Measurements from ENCODE around the gene ANO4.

The ANO4 gene

GRCh38 chr12:100972121-100972520 is 177.5 kb downstream of the ANO4 start:
- H3K9me3 ChIP-seq (ENCODE audit: insufficient read depth, low read length), result no peaks in the 10 kb centered on the region
- H3F3A ChIP-seq (ENCODE audit: insufficient read depth), result no peaks in the 10 kb centered on the region
- no peaks in the 10 kb centered on the region for H3K9me2 ChIP-seq (replicated peaks; ENCODE audit: insufficient read depth, low read length)
- no peak for TF ChIP-seq EZH2phosphoT487 (conservative IDR thresholded peaks at IDR 0.05; ENCODE audit: low read length)
- H3K27me3 ChIP-seq (ENCODE audit: low read length), result no peaks in the 10 kb centered on the region
- no peak overlapping the region for H3K4me2 ChIP-seq (ENCODE audit: low read depth, low read length, poor library complexity, severe bottlenecking)
- no peak overlapping the region for H3K9ac ChIP-seq (ENCODE audit: low read length)
- no peak overlapping the region for H3K4me3 ChIP-seq (ENCODE audit: insufficient read depth, low read length, poor library complexity, severe bottlenecking)
- H3K27ac ChIP-seq (ENCODE audit: low read depth, low read length), result no peak overlapping the region
- no peaks in the 10 kb centered on the region for H3K36me3 ChIP-seq (ENCODE audit: low read length)
- H4K20me1 ChIP-seq (ENCODE audit: low read depth, low read length), result no peaks in the 10 kb centered on the region
- no peak overlapping the region for H2AFZ ChIP-seq (ENCODE audit: low read depth, low read length, severe bottlenecking)
- no peaks in the 10 kb centered on the region for H3K79me2 ChIP-seq (ENCODE audit: insufficient read depth, low read length)

- Histone ChIP-seq H3K27me3 (ENCODE audit: low read length) (no peaks in the 10 kb centered on the region), H3K27ac (ENCODE audit: low read depth, low read length) (no peak overlapping the region), H3K36me3 (ENCODE audit: low read length) (no peaks in the 10 kb centered on the region), H3K79me2 (ENCODE audit: insufficient read depth, low read length) (no peaks in the 10 kb centered on the region), H4K20me1 (ENCODE audit: low read depth, low read length) (no peaks in the 10 kb centered on the region), H2AFZ (ENCODE audit: low read depth, low read length, severe bottlenecking) (no peak overlapping the region), H3K9ac (ENCODE audit: low read length) (no peak overlapping the region), H3K9me2 (replicated peaks; ENCODE audit: insufficient read depth, low read length) (no peaks in the 10 kb centered on the region; the same call in 1 of the 2 replicates), H3K4me3 (ENCODE audit: insufficient read depth, low read length, poor library complexity, severe bottlenecking) (no peak overlapping the region), H3K9me3 (ENCODE audit: insufficient read depth, low read length) (no peaks in the 10 kb centered on the region), H3K4me2 (ENCODE audit: low read depth, low read length, poor library complexity, severe bottlenecking) (no peak overlapping the region), H3F3A (ENCODE audit: insufficient read depth) (no peaks in the 10 kb centered on the region)
- TF ChIP-seq EZH2phosphoT487 (conservative IDR thresholded peaks at IDR 0.05; ENCODE audit: low read length) (no peak), CTCF (IDR thresholded peaks at IDR 0.05; ENCODE audit: insufficient read depth, low read length, poor library complexity, severe bottlenecking) (no peak)
Observed at GRCh38 chr12:100974341-100974740, 179.8 kb downstream of the ANO4 start.

GRCh38 chr12:100974747-100975146 is 180.2 kb downstream of the ANO4 start:
- H3F3A ChIP-seq (ENCODE audit: insufficient read depth), result no peaks in the 10 kb centered on the region
- no peak overlapping the region for H2AFZ ChIP-seq (ENCODE audit: low read depth, low read length, severe bottlenecking)
- no peak overlapping the region for H3K27ac ChIP-seq (ENCODE audit: low read depth, low read length)

More at GRCh38 chr12:100974747-100975146, 180.2 kb downstream of the ANO4 start:
- no peaks in the 10 kb centered on the region; the same call in 1 of the 2 replicates for H3K9me2 ChIP-seq (replicated peaks; ENCODE audit: insufficient read depth, low read length)
- TF ChIP-seq CTCF (IDR thresholded peaks at IDR 0.05; ENCODE audit: insufficient read depth, low read length, poor library complexity, severe bottlenecking) (no peak), EZH2phosphoT487 (conservative IDR thresholded peaks at IDR 0.05; ENCODE audit: low read length) (no peak)
- no peaks in the 10 kb centered on the region for H4K20me1 ChIP-seq (ENCODE audit: low read depth, low read length)
- no peaks in the 10 kb centered on the region for H3K79me2 ChIP-seq (ENCODE audit: insufficient read depth, low read length)
- no peaks in the 10 kb centered on the region for H3K9me3 ChIP-seq (ENCODE audit: insufficient read depth, low read length)
- no peak overlapping the region for H3K9ac ChIP-seq (ENCODE audit: low read length)
- no peaks in the 10 kb centered on the region for H3K27me3 ChIP-seq (ENCODE audit: low read length)
- no peaks in the 10 kb centered on the region for H3K36me3 ChIP-seq (ENCODE audit: low read length)
- H3K4me3 ChIP-seq (ENCODE audit: insufficient read depth, low read length, poor library complexity, severe bottlenecking), result no peak overlapping the region
- no peak overlapping the region for H3K4me2 ChIP-seq (ENCODE audit: low read depth, low read length, poor library complexity, severe bottlenecking)

Measured in SU-DHL-6 (cell line).